ENCODE data around the gene KLF12. TPM values are rescaled to one million over a fixed set of nuclear protein-coding genes. Genes with fewer than 3 reads are reported as not detected.

Gene KLF12
- total and polyA plus RNA-seq, 12 donors, result 2.1 to 23.9 (median 19.3) TPM

- TF ChIP-seq, protein P1, sequence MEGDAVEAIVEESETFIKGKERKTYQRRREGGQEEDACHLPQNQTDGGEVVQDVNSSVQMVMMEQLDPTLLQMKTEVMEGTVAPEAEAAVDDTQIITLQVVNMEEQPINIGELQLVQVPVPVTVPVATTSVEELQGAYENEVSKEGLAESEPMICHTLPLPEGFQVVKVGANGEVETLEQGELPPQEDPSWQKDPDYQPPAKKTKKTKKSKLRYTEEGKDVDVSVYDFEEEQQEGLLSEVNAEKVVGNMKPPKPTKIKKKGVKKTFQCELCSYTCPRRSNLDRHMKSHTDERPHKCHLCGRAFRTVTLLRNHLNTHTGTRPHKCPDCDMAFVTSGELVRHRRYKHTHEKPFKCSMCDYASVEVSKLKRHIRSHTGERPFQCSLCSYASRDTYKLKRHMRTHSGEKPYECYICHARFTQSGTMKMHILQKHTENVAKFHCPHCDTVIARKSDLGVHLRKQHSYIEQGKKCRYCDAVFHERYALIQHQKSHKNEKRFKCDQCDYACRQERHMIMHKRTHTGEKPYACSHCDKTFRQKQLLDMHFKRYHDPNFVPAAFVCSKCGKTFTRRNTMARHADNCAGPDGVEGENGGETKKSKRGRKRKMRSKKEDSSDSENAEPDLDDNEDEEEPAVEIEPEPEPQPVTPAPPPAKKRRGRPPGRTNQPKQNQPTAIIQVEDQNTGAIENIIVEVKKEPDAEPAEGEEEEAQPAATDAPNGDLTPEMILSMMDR (IDR thresholded peaks at IDR 0.05), result no peak
- Histone ChIP-seq H3K27me3 (no peaks in the 10 kb centered on the region), H3K4me1 (peaks cover 0 to 4% (median 0%) of the 10 kb centered on the region in 9 donors), H3K27ac (no peak overlapping the region), H3K4me3 (no peak overlapping the region), H3K36me3 (no peaks in the 10 kb centered on the region), H3K9me3 (no peaks in the 10 kb centered on the region)
- 97% methylated on average over 2 of the region's 2 CpGs for WGBS, 2 donors
- intact Hi-C loops (cut with DNase I), result no loop called here
- ATAC-seq, result no peak
- DNase-seq, result no peak
These were observed 28.6 kb upstream of the KLF12 start for GRCh38 chr13:74162782-74163181.

GRCh38 chr13:74162135-74162534 lies 27.9 kb upstream of the KLF12 start:
- Histone ChIP-seq H3K9me3 (no peaks in the 10 kb centered on the region), H3K4me3 (no peak overlapping the region), H3K36me3 (no peaks in the 10 kb centered on the region), H3K27me3 (no peaks in the 10 kb centered on the region), H3K4me1 (peaks cover 0 to 4% (median 0%) of the 10 kb centered on the region in 9 donors), H3K27ac (no peak overlapping the region)
- 94 to 97% methylated on average over 2 of the region's 2 CpGs for WGBS, 2 donors
- ATAC-seq (no peak), DNase-seq (no peak)
- TF ChIP-seq, protein P1 (IDR thresholded peaks at IDR 0.05), result no peak
- intact Hi-C loops (cut with DNase I), result no loop called here

DNA sequence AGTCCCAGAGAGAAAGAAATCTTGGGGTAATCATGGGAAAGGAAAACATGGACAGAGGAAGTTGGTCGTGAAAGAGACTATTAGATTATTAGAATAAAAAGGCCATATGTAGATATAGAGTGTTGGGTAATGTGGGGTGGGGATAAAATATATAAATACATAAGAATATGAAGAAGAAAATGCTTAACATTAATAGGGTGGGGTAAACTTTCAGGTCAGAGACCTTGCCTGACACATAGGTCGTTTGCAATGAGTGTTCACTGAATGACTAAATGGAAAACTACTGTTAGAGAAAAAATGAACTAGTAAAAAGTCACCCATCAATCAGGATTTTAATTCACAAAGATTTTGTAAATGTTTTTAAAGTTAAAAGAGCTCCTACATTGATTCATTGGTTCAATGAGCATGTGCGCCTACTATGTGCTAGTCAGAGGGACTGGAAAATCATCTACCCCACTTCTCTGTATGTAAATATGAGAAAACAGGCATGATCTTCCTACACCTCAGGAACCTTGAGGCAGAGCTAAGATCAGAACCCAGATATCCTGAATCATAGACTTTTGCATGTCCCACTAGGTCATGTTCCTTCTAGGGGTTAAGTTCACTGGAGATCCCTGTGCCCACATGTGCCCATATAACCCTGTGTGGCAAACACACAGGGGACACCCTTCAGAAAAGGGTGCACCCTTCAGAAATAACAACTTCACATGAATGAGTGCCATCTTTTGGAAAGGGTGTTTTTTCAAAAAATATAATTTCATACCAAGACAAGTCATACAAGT lies 24.6 kb upstream of the KLF12 start:
- no peak for ATAC-seq

GRCh38 chr13:74158028-74158427 lies 23.8 kb upstream of the KLF12 start:
- peaks cover 0 to 4% (median 0%) of the 10 kb centered on the region in 9 donors for H3K4me1 ChIP-seq
- WGBS, 2 donors, result 75 to 80% methylated on average over 8 of the region's 8 CpGs
- ATAC-seq, result peak in 1 of 8 donors; percentile 18
- no peak overlapping the region for H3K27ac ChIP-seq
- peak in 1 of 2 donors; percentile 10 for DNase-seq
- TF ChIP-seq, protein P1 (IDR thresholded peaks at IDR 0.05), result no peak
- H3K27me3 ChIP-seq, result no peaks in the 10 kb centered on the region
- H3K9me3 ChIP-seq, result no peaks in the 10 kb centered on the region
- no peaks in the 10 kb centered on the region for H3K36me3 ChIP-seq
- no peak overlapping the region for H3K4me3 ChIP-seq
- intact Hi-C loops (cut with DNase I), result no loop called here

More for the DNA sequence above, 24.6 kb upstream of the KLF12 start:
- TF ChIP-seq, protein P1 (IDR thresholded peaks at IDR 0.05), result no peak
- Histone ChIP-seq H3K4me3 (no peak overlapping the region), H3K27me3 (no peaks in the 10 kb centered on the region), H3K27ac (no peak overlapping the region), H3K9me3 (no peaks in the 10 kb centered on the region), H3K4me1 (peaks cover 0 to 4% (median 0%) of the 10 kb centered on the region in 9 donors), H3K36me3 (no peaks in the 10 kb centered on the region)
- WGBS, 2 donors, result 67 to 78% methylated on average over 3 of the region's 3 CpGs
- no peak for DNase-seq
- intact Hi-C loops (cut with DNase I), result no loop called here
